ENCODE measurements around the gene HNRNPL.
"Not testable (repeated sequence)": the region's sequence is repeated elsewhere in the genome, so short reads cannot be mapped to it uniquely, and the experiment has no call there.

Gene HNRNPL

DNA sequence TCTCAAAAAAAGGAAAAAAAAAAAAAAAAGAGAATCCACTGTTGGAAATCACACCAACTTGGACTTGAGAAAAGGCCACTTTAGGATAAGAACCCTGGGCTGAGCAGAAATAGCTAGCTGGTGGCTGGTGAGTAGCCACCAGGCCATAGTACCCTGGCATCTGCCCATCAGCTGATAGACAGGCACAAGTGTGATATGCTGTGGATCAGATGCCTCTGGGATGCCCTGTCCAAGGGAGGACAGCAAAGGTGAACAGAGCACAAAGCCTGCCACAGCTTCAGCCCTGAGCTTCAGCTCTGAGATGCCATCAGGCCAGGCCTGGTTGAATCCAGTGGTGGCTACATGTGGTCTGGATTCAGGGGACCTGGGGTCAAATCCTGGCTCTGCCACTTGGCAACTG is 40.9 kb upstream of the HNRNPL start:
- Histone ChIP-seq H3K4me3 (ENCODE audit: low read depth, low read length) (no peak overlapping the region), H3K27me3 (no peaks in the 10 kb centered on the region), H3K4me1 (peaks cover 5% of the 10 kb centered on the region; the same call in 1 of the 2 replicates), H3K9me3 (no peaks in the 10 kb centered on the region), H3K36me3 (0 out of 2 replicates have a peak, but pooled peaks cover 6% of the 10 kb centered on the region)
- TF ChIP-seq, protein P1, sequence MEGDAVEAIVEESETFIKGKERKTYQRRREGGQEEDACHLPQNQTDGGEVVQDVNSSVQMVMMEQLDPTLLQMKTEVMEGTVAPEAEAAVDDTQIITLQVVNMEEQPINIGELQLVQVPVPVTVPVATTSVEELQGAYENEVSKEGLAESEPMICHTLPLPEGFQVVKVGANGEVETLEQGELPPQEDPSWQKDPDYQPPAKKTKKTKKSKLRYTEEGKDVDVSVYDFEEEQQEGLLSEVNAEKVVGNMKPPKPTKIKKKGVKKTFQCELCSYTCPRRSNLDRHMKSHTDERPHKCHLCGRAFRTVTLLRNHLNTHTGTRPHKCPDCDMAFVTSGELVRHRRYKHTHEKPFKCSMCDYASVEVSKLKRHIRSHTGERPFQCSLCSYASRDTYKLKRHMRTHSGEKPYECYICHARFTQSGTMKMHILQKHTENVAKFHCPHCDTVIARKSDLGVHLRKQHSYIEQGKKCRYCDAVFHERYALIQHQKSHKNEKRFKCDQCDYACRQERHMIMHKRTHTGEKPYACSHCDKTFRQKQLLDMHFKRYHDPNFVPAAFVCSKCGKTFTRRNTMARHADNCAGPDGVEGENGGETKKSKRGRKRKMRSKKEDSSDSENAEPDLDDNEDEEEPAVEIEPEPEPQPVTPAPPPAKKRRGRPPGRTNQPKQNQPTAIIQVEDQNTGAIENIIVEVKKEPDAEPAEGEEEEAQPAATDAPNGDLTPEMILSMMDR (IDR thresholded peaks at IDR 0.05; ENCODE audit: low read depth, low read length), result no peak
- no peak for DNase-seq

- Histone ChIP-seq H3K4me1 (peaks cover 5% of the 10 kb centered on the region; the same call in 1 of the 2 replicates), H3K36me3 (0 out of 2 replicates have a peak, but pooled peaks cover 6% of the 10 kb centered on the region), H3K9me3 (no peaks in the 10 kb centered on the region), H3K4me3 (ENCODE audit: low read depth, low read length) (no peak overlapping the region), H3K27me3 (no peaks in the 10 kb centered on the region)
- DNase-seq, result no peak
- TF ChIP-seq, protein P1 (IDR thresholded peaks at IDR 0.05; ENCODE audit: low read depth, low read length), result no peak
Measured at GRCh38 chr19:38889803-38890202, 40.0 kb upstream of the HNRNPL start.

- no peak overlapping the region for H3K4me3 ChIP-seq (ENCODE audit: low read depth, low read length)
- H3K36me3 ChIP-seq, result 0 out of 2 replicates have a peak, but pooled peaks cover 6% of the 10 kb centered on the region
- peaks cover 5% of the 10 kb centered on the region; the same call in 1 of the 2 replicates for H3K4me1 ChIP-seq
- H3K9me3 ChIP-seq, result no peaks in the 10 kb centered on the region
- DNase-seq, result no peak
- no peaks in the 10 kb centered on the region for H3K27me3 ChIP-seq
- TF ChIP-seq, protein P1 (IDR thresholded peaks at IDR 0.05; ENCODE audit: low read depth, low read length), result no peak
Measured at GRCh38 chr19:38888876-38889275, 39.1 kb upstream of the HNRNPL start.

- H3K4me3 ChIP-seq (ENCODE audit: low read depth, low read length); H3K36me3 ChIP-seq; DNase-seq; H3K4me1 ChIP-seq; H3K27me3 ChIP-seq; H3K9me3 ChIP-seq: not testable (repeated sequence)
Measured at GRCh38 chr19:38884691-38885090, 34.9 kb upstream of the HNRNPL start.

- H3K9me3 ChIP-seq, result no peaks in the 10 kb centered on the region
- 0 out of 2 replicates have a peak, but pooled peaks cover 3% of the 10 kb centered on the region for H3K36me3 ChIP-seq
- H3K27me3 ChIP-seq, result no peaks in the 10 kb centered on the region
- DNase-seq, result no peak
- TF ChIP-seq, protein P1 (IDR thresholded peaks at IDR 0.05; ENCODE audit: low read depth, low read length), result no peak
- peaks cover 5% of the 10 kb centered on the region; the same call in 1 of the 2 replicates for H3K4me1 ChIP-seq
- no peak overlapping the region for H3K4me3 ChIP-seq (ENCODE audit: low read depth, low read length)
Measured at GRCh38 chr19:38883286-38883685, 33.5 kb upstream of the HNRNPL start.

DNA sequence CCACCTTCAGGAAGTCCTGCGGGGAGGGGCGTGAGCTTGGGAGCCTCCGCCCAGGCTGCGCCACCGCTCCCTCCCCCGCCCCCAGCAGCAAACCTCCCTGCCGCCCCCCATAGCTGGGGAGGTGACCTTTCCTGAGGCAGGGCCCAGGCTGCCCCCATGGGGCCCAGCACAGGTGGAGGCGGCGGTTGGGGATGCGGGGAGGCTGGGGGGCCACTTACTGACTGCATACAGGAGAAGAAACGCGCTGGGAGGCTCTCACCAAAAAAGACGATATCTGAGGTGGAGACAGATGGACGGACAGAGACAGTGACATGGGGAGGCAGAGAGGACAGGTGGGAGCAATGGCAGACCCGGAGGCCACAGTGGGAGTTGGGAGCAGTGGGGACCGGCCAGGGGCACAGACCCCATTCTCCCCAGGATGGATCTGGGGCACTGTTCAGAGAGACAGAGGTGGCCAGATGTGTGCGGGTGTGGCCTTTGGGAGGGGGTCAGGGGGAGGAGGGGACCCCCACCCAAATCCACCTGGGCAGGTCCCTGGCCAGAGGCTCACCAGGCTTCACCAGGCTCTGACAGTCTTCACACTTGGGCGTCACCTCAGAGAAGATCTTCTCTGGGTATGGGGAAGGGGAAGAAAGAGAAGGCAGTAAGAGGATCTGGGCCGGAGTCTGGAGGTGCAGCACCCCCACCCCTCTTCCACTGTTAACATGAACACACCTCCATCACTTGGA is 31.3 kb upstream of the HNRNPL start:
- TF ChIP-seq, protein P1 (IDR thresholded peaks at IDR 0.05; ENCODE audit: low read depth, low read length), result no peak
- DNase-seq, result no peak
- Histone ChIP-seq H3K27me3 (no peaks in the 10 kb centered on the region), H3K9me3 (no peaks in the 10 kb centered on the region), H3K4me3 (ENCODE audit: low read depth, low read length) (no peak overlapping the region), H3K36me3 (no peaks in the 10 kb centered on the region), H3K4me1 (peaks cover 4% of the 10 kb centered on the region; the same call in 1 of the 2 replicates)
